GM10266 (cell line): Measurements from ENCODE around the gene ZNF33B.

Experiments
- DNase-seq: peaks from one replicate; pipeline ENCODE4 v3.0.0; 2012; ENCODE audit errors: extremely low spot score
- TF ChIP-seq, protein P1 (sequence below): IDR thresholded peaks from 2 replicates; pipeline ENCODE4 v1.5.1; 2012; ENCODE audit warnings: mild to moderate bottlenecking, low read depth; ENCODE audit not compliant: control insufficient read depth, insufficient read depth; ENCODE audit errors: missing control alignments

The ZNF33B gene

DNA sequence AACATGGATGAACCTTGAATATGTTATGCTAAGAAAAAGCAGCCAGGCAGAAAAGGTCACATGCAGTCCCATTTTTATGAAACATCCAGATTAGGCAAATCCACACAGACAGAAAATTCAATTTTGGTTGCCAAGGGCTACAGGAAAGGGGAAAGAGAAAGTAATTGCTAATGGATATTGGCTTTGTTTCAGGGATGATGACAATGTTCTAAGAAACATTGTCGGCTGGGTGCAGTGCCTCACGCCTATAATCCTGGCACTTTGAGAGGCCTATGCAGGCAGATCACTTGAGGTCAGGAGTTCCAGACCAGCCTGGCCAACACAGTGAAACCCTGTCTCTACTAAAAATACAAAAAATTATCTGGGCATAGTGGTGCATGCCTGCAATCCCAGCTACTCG, 23.0 kb downstream of the ZNF33B start:
- no peak for DNase-seq
- TF ChIP-seq, protein P1, sequence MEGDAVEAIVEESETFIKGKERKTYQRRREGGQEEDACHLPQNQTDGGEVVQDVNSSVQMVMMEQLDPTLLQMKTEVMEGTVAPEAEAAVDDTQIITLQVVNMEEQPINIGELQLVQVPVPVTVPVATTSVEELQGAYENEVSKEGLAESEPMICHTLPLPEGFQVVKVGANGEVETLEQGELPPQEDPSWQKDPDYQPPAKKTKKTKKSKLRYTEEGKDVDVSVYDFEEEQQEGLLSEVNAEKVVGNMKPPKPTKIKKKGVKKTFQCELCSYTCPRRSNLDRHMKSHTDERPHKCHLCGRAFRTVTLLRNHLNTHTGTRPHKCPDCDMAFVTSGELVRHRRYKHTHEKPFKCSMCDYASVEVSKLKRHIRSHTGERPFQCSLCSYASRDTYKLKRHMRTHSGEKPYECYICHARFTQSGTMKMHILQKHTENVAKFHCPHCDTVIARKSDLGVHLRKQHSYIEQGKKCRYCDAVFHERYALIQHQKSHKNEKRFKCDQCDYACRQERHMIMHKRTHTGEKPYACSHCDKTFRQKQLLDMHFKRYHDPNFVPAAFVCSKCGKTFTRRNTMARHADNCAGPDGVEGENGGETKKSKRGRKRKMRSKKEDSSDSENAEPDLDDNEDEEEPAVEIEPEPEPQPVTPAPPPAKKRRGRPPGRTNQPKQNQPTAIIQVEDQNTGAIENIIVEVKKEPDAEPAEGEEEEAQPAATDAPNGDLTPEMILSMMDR = no peak

DNA sequence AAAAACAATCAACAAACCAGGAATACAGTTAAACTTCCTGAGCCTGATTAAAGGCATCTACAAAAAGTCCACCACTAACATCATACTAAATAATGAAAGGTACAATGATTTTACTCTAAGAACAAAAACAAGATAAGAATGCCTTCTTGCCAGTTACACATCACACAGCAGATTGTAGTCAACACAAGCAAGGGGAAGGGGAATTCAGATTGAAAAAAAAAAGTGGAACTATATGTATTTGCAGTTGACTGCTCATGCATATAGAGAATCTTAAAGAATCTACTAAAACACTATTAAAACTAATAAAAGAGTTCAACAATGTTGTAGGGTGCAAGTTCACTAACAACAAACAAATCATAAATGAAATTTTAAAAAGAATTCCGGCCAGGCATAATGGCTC, 28.5 kb downstream of the ZNF33B start:
- TF ChIP-seq, protein P1 = no peak
- no peak for DNase-seq

DNA sequence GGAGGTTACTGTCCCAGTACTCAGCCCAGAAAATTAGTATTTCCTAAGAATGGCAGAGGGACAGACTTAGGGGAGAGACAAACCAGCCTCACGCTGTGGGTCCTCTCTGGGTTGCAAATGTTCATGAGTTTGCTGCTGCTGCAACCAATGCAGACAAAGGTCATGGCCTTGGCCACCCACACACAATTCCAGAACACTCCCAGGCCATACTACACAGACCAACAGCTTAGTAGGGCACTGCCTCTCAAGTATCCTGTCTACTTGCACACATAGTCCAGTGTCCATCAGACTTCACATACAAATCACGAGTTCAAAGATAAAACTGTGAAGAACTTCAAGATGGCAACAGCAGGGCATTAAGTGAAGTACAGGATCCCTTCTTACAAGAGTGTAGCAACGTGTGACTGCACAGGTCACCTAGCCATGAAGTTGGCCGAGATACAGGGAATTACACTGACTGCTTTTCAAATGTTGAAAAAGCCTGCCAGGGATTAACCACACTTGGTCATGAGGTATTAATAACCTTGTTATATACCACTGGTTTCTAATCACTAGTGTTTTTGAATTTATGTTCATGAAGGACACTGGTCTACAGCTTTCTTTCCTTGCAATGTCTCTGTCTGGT, 40.0 kb downstream of the ZNF33B start:
- TF ChIP-seq, protein P1 = no peak
- DNase-seq = no peak

DNA sequence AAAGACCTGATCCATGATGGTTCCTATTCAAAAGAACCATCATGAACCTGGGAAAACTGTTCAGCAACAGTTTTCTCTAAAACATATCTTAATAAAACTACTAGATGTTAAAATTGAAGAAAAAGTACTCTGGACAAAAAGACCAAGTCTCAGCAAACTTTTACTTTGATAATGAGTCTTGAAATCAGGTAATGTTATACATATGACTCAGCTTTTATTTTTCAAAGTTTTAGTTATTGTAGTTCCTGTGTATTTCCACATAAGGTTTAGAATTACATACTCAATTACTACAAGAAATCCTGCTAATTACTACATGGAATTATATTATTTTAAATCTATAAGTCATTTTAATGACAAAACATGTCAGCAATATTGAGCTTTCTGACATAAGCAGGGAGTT, 42.2 kb downstream of the ZNF33B start:
- DNase-seq = no peak
- TF ChIP-seq, protein P1 = no peak

DNA sequence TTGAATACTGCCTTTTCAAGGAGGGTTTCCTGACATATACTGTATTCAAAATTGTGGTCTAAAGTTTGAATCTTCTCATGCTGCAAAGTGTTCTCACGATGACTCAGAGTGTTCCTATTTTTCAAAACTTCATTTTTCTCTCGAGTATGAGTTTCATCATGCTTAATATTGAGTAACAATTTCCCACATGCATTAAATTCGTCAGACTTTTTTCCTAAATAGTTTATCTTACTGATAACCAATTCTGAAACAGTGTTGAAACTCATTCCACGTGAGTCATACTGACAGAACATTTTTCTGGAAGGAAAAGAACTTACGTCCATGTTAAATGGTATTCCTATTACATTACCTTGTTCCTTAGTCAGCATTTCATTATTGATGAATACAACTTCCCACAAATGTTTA, 44.1 kb downstream of the ZNF33B start:
- TF ChIP-seq, protein P1 = no peak
- no peak for DNase-seq

DNA sequence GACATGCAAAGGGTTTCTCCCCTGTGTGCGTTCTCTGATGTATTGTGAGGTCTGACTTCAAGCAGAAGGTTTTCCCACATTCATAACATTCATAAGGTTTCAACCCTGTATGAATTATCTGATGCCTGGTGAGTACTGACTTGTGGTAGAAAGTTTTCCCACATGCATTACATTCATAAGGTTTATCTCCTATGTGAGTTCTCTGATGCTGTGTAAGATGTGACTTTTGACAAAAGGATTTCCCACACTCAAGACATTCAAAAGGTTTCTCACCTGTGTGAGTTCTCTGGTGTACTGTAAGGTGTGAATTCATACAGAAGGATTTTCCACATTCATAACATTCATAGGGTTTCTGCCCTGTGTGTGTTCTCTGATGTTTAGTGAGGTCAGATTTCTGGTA, 45.1 kb downstream of the ZNF33B start:
- TF ChIP-seq, protein P1 = no peak
- no peak for DNase-seq

DNA sequence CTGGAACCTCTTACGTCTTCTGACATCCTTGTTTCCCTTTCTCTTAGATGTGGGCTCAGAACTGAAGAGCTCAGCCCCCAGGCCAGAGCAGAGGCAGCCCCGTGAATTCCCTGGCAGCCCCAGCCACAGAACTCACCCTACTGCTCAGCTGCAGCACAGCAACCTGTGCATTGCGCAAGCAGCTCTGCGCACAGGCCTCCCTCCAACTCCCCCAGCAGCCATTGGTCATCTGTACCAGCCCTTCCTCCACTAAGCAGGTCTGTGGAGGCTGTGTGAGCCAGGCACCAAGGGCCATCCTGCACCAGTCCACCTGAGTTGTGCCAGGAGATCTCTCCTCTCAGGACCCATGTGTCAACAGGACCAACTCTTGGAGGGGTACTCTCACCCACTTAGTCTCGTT, 54.5 kb downstream of the ZNF33B start:
- TF ChIP-seq, protein P1 = no peak
- DNase-seq = no peak
